Upper lobe of left lung (tissue), 4 donors: Measurements from ENCODE around the gene CEP78.

ENCODE experiments used
- CTCF ChIP-seq, 6 experiments: fragments of 450-650 bp in 4 of 6; fragments of 200-600 bp in 2 of 6; sonication (generic) in 2 of 6; IDR thresholded peaks; one replicate each; pipeline ENCODE4 v1.5.1; 2016 to 2019; ENCODE audit warnings: antibody characterized with exemption in 6 of 6
- EP300 ChIP-seq, 4 donors: sonication (generic); formaldehyde crosslinking; IDR thresholded peaks; one replicate each; pipeline ENCODE4 v1.5.1; 2017; ENCODE audit warnings: antibody characterized with exemption in 4 of 4, control low read depth in 2 of 4
- POLR2A ChIP-seq, 4 donors: fragments of 450-650 bp; IDR thresholded peaks; one replicate each; pipeline ENCODE4 v1.5.1; 2016 to 2017; ENCODE audit warnings: antibody characterized with exemption in 4 of 4, mild to moderate bottlenecking in 2 of 4

GRCh38 chr9:78191931-78192330 is 43.9 kb upstream of the CEP78 start:
- no peak for TF ChIP-seq CTCF (IDR thresholded peaks at IDR 0.05)
- TF ChIP-seq EP300 (IDR thresholded peaks at IDR 0.05), result no peak
- TF ChIP-seq POLR2A (IDR thresholded peaks at IDR 0.05), result no peak
